GM18951 (cell line): ENCODE results near the gene SPRED2.

ENCODE experiments used
- POLR2A ChIP-seq: IDR thresholded peaks from 4 replicates; pipeline ENCODE4 v1.6.1; 2011; ENCODE audit warnings: mild to moderate bottlenecking; ENCODE audit not compliant: insufficient read length, insufficient read depth; ENCODE audit errors: extremely low read depth
- in situ Hi-C: fragments of 300-500 bp; cut with MboI; formaldehyde crosslinking; loops from one replicate; pipeline ENCODE4 v1.12.0; 2022; ENCODE audit warnings: low sequenced_read_pairs, mixed read lengths, inconsistent platforms; ENCODE audit not compliant: unreplicated experiment

The SPRED2 gene

DNA sequence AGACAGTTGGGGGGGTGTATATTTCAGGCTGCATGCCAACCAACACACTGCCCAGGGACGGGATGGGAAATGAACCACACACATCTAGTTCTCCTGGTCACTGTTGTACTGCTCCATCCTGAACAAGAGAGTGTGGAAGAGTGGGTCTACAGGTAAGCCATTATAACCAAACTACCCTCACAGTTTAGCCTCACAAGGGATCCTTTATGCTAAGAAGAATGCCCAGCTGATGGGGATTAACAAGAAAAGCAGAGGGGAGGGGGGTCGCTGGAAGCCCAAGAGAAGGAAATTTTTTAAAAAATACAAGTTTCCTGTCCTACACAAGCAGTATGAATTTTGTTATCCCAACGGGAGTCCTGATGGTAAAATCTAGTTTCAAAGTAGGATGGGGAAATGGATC lies 16.1 kb downstream of the SPRED2 start:
- TF ChIP-seq POLR2A: no peak
- in situ Hi-C loops: no loop called here

DNA sequence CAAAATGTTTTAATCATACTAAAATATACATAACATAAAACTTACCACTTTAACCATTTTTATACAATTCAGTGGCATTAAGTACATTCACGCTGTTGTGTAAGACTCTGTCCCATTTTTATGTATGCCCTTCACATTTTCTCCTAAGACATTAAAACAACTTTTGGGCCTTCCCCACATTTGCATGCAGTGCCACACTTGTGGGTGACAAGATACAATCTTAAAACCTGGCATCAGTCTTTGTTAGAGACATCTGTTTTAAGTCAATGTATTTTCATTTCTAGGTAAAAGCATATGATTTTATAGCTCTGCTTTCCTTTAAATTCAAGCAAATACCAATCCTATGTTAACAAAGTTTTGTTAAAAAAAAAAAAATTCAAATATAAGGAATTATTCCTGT lies 17.3 kb downstream of the SPRED2 start:
- in situ Hi-C loops: no loop called here
- no peak for TF ChIP-seq POLR2A

GRCh38 chr2:65413610-65414009 lies 18.8 kb downstream of the SPRED2 start:
- in situ Hi-C loops: no loop called here
- TF ChIP-seq POLR2A: no peak

GRCh38 chr2:65413106-65413505 lies 19.3 kb downstream of the SPRED2 start:
- in situ Hi-C loops: no loop called here
- TF ChIP-seq POLR2A: no peak

- in situ Hi-C loops: no loop called here
- TF ChIP-seq POLR2A: no peak
These were observed 21.2 kb downstream of the SPRED2 start for GRCh38 chr2:65411056-65411795.

DNA sequence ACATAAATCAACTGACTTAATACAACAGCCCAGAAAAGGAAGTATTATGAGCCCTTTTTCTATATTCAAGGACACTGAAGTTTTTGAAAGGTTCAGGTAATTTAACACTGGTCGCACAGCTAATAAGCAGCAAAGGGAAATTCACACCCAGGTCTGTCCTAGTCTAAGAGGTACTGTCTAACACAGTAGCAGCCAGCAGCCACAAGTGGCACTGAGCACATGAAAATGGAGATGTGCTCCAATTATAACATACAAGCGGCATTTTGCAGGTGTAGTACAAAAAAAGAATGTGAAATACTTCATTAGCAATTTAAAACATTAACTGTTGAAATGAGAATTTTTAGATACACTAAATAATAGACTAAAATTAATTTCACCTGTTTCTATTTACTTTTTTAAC lies 23.4 kb downstream of the SPRED2 start:
- in situ Hi-C loops: no loop called here
- TF ChIP-seq POLR2A: no peak

- in situ Hi-C loops: no loop called here
- no peak for TF ChIP-seq POLR2A
These were observed 25.2 kb downstream of the SPRED2 start for GRCh38 chr2:65407240-65407639.

- in situ Hi-C loops: no loop called here
- no peak for TF ChIP-seq POLR2A
These were observed 27.3 kb downstream of the SPRED2 start for GRCh38 chr2:65404988-65405697.

DNA sequence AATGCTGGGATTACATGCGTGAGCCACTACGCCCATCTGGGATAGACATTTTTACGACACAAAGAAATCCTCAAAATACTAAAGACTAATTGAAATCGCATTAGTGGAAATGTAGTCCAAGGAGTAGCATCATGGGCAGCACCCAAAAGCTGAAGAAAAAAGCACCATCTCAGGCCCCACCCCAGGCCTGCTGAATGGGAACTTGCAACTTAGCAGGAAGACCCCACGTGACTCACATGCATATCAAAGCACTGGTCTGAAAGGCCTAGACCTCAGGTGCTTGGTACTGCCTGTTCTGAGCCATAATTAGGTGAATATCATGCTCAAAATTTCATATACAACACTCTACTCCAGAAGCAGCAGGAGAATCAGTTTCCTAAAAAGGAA lies 28.9 kb downstream of the SPRED2 start:
- in situ Hi-C loops: no loop called here
- no peak for TF ChIP-seq POLR2A

GRCh38 chr2:65402780-65403528 lies 29.4 kb downstream of the SPRED2 start:
- in situ Hi-C loops: no loop called here
- no peak for TF ChIP-seq POLR2A

GRCh38 chr2:65402323-65402722 lies 30.1 kb downstream of the SPRED2 start:
- no peak for TF ChIP-seq POLR2A
- in situ Hi-C loops: no loop called here

DNA sequence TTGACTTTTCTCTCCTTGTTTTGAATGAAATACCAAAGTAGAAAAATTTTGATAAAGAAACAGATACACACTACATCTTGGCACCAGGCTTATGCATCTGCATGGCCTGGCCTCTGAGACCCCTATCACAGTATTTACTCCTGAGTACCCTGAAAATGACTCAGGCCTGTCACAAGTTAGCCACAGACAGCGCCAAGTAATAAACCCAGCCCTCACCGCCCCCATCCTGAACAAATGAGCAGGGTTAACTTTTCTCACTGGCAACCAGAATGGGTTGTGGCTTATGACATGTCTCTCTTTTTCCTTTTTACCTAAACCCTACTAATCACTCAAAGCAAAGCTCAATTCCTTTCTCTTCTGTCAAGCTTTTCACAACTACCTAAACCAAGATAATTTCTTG lies 35.3 kb downstream of the SPRED2 start:
- in situ Hi-C loops: no loop called here
- TF ChIP-seq POLR2A: no peak

GRCh38 chr2:65396348-65397026 lies 35.9 kb downstream of the SPRED2 start:
- in situ Hi-C loops: no loop called here
- TF ChIP-seq POLR2A: no peak
